Measurements from ENCODE around the gene ST8SIA1.

The ST8SIA1 gene

DNA sequence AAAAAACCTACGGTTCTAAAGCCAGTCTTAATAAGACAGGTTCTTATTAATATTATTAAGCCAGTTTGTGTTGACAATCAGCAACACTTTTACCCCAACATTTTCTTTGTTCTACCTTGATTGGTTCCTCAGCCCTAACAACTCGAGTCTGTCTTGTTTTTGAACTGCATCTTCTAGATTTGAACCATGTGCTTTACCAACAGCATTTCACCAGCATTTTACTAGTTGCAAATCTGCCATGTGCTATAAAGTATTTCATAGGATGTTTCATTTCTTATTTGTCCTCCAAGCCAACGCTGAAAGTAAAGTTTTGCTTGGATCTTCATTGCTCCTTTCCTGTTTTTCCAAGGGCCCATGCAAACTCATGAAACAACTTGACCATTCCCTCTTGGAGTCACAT is 133.4 kb downstream of the ST8SIA1 start:
- TF ChIP-seq, protein P1, sequence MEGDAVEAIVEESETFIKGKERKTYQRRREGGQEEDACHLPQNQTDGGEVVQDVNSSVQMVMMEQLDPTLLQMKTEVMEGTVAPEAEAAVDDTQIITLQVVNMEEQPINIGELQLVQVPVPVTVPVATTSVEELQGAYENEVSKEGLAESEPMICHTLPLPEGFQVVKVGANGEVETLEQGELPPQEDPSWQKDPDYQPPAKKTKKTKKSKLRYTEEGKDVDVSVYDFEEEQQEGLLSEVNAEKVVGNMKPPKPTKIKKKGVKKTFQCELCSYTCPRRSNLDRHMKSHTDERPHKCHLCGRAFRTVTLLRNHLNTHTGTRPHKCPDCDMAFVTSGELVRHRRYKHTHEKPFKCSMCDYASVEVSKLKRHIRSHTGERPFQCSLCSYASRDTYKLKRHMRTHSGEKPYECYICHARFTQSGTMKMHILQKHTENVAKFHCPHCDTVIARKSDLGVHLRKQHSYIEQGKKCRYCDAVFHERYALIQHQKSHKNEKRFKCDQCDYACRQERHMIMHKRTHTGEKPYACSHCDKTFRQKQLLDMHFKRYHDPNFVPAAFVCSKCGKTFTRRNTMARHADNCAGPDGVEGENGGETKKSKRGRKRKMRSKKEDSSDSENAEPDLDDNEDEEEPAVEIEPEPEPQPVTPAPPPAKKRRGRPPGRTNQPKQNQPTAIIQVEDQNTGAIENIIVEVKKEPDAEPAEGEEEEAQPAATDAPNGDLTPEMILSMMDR (IDR thresholded peaks at IDR 0.05): no peak

GRCh38 chr12:22196236-22196635 is 138.3 kb downstream of the ST8SIA1 start:
- TF ChIP-seq, protein P1 (IDR thresholded peaks at IDR 0.05): no peak

GRCh38 chr12:22190969-22191368 is 143.5 kb downstream of the ST8SIA1 start:
- TF ChIP-seq, protein P1 (IDR thresholded peaks at IDR 0.05): no peak

DNA sequence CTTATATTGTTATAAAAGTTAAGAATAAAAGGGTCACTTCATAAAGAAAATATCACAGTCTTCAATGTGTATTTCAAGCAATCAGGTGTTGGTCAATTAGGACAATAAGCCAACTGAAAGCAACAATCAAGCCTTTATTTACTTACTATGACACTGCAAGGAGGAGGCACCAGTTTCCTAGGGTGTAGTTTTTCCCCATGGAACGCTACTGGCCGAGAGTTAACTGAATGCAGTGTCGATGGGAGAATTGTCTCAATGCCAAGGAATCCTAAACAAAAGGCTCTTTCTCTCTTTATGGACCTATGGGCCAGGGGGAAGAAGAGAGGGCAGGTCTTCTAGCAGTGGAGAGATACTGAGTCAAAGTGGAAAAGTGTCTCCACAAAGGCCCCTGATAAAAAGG is 146.1 kb downstream of the ST8SIA1 start:
- TF ChIP-seq, protein P1 (IDR thresholded peaks at IDR 0.05): no peak

- TF ChIP-seq, protein P1 (IDR thresholded peaks at IDR 0.05): no peak
Measured at GRCh38 chr12:22180705-22181104, 153.8 kb downstream of the ST8SIA1 start.

DNA sequence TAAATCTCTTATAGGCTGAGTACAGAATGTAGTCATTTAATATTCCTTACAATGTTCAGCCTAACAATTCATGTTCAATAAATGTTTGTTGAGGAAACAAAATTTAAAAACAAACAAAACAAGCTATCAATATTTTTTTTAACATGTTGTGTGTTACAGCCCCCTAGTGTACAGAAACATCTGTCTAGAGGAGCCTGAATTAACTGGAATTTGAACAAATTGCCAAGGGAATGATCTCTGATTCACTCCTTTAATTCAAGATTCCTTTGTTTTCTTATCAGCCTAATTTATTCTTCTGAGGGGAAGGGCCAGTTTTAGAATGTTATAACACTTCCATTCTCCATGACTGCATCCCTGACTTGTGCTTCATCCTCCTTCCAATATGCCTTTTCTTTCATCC is 161.3 kb downstream of the ST8SIA1 start:
- TF ChIP-seq, protein P1 (IDR thresholded peaks at IDR 0.05): peak; percentile 26; the same call in 1 of the 2 replicates

- TF ChIP-seq, protein P1 (IDR thresholded peaks at IDR 0.05): no peak
Measured at GRCh38 chr12:22172501-22172900, 162.0 kb downstream of the ST8SIA1 start.

DNA sequence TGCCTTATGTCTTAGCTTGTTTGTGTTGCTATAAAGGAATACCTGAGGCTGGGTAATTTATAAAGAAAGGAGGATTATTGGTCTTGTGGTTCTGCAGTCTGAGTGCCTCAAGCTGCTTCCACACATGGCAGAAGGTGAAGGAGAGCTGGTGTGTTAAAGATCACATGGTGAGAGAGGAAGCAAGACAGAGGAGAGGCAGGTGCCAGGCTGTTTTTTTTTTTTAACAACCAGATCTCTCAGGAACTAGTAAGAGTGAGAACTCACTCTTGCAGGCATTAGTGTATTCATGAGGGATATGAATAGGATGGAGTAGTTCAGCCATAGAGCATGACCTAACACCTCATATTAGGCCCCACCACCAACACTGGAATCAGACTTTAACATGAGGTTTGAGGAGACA is 165.1 kb downstream of the ST8SIA1 start:
- TF ChIP-seq, protein P1 (IDR thresholded peaks at IDR 0.05): no peak
